Uterus (tissue), 2 donors: ENCODE results near the gene GRID2.

Source experiments
- CTCF ChIP-seq, 4 experiments: fragments of 200-600 bp in 2 of 4; fragments of 450-650 bp in 2 of 4; sonication (generic) in 2 of 4; IDR thresholded peaks; one replicate each; pipeline ENCODE4 v1.5.1; 2016 to 2019; ENCODE audit warnings: antibody characterized with exemption in 4 of 4, mild to moderate bottlenecking in 2 of 4, moderate library complexity in 1 of 4
- POLR2A ChIP-seq, 2 donors: fragments of 450-650 bp; IDR thresholded peaks; one replicate each; pipeline ENCODE4 v1.6.1; 2016; ENCODE audit warnings: antibody characterized with exemption in 2 of 2, mild to moderate bottlenecking in 1 of 2, moderate library complexity in 1 of 2

- TF ChIP-seq POLR2A (IDR thresholded peaks at IDR 0.05) (no peak), CTCF (IDR thresholded peaks at IDR 0.05) (no peak)
Observed at GRCh38 chr4:93814722-93815121, 1511.0 kb downstream of the GRID2 start.
